A549 (cell line): ENCODE measurements around the gene PHF20. TPM values are rescaled to one million over a fixed set of nuclear protein-coding genes. Genes with fewer than 3 reads are reported as not detected.

Experiments
- ATAC-seq, 2 experiments: fragments of 200-7000 bp in 1 of 2; fragments of >200 bp in 1 of 2; cut with Nextera tagmentation in 1 of 2; cut with Tn5 transposase in 1 of 2; 3 replicates each; pipeline versions ENCODE4 v1.8.0 to v1.9.1; 2018 to 2020; ENCODE audit warnings: mild to moderate bottlenecking in 1 of 2, moderate library complexity in 1 of 2
- CTCF ChIA-PET: fragments of 300-600 bp; sonication (Branson Sonifier 250); formaldehyde crosslinking; extraction: SDS; loops from one replicate; lab custom pipeline; 2021; ENCODE audit warnings: antibody characterized with exemption, inconsistent platforms; lab: Yijun Ruan, JAX
- POLR2A ChIA-PET: fragments of 350-600 bp; formaldehyde crosslinking; extraction: SDS; loops from one replicate; lab custom pipeline; 2021; ENCODE audit warnings: antibody characterized with exemption, inconsistent platforms; lab: Yijun Ruan, JAX
- DNase-seq, 2 experiments: peaks; one replicate each; pipeline versions ENCODE4 v3.0.0 to v3.0.0-alpha.2; 2011 to 2016; ENCODE audit warnings: low read depth in 1 of 2, low spot score in 1 of 2
- FAIRE-seq: peaks from 2 replicates; lab custom pipeline; 2011; peaks lifted over from hg19 to GRCh38; lab: Jason Lieb, UNC
- H3K27ac ChIP-seq, 2 experiments: fragments of >200 bp; sonication (Bioruptor Twin); formaldehyde crosslinking; 3 replicates each; pipeline ENCODE4 v1.5.1; 2016 to 2017
- H3K4me1 ChIP-seq: fragments of >200 bp; sonication (Bioruptor Twin); formaldehyde crosslinking; 3 replicates; pipeline ENCODE4 v1.6.1; 2016
- H3K4me2 ChIP-seq: fragments of >200 bp; sonication (Bioruptor Twin); formaldehyde crosslinking; 3 replicates; pipeline ENCODE4 v1.6.1; 2016
- H3K4me3 ChIP-seq: fragments of >200 bp; sonication (Bioruptor Twin); formaldehyde crosslinking; 3 replicates; pipeline ENCODE4 v1.5.1; 2016
- H3K9me3 ChIP-seq: fragments of >200 bp; sonication (Bioruptor Twin); formaldehyde crosslinking; 3 replicates; pipeline ENCODE4 v1.6.1; 2016
- CTCF ChIP-seq: fragments of >200 bp; sonication (Bioruptor Twin); formaldehyde crosslinking; IDR thresholded peaks from 3 replicates; pipeline ENCODE4 v1.5.1; 2016
- EP300 ChIP-seq, 2 experiments: fragments of >200 bp; sonication (Bioruptor Twin); formaldehyde crosslinking; IDR thresholded peaks; 2 replicates in 1 of 2; 3 replicates in 1 of 2; pipeline ENCODE4 v1.6.1; 2016 to 2017
- ESRRA ChIP-seq: fragments of 150-350 bp; IDR thresholded peaks from 2 replicates; pipeline ENCODE4 v1.6.1; 2014; ENCODE audit warnings: mild to moderate bottlenecking, low read length, borderline replicate concordance
- FOSL2 ChIP-seq, 2 experiments: fragments of 450-650 bp in 1 of 2; fragments of >200 bp in 1 of 2; sonication (Bioruptor Twin) in 1 of 2; formaldehyde crosslinking; IDR thresholded peaks; 2 replicates each; pipeline versions ENCODE4 v1.5.0 to v1.6.1; 2016 to 2020; ENCODE audit warnings: mild to moderate bottlenecking in 1 of 2, moderate library complexity in 1 of 2
- HEYL ChIP-seq: fragments of 250-450 bp; sonication (Bioruptor Pico); IDR thresholded peaks from 2 replicates; pipeline ENCODE4 v1.8.0; 2021; ENCODE audit warnings: mild to moderate bottlenecking, moderate library complexity
- HOXB5 ChIP-seq: fragments of 250-450 bp; sonication (Bioruptor Pico); IDR thresholded peaks from 2 replicates; pipeline ENCODE4 v1.5.0; 2020; ENCODE audit warnings: mild to moderate bottlenecking, moderate library complexity
- KDM1A ChIP-seq: fragments of 200-600 bp; sonication (generic); IDR thresholded peaks from 2 replicates; pipeline ENCODE4 v1.6.1; 2016; ENCODE audit warnings: low read depth, mild to moderate bottlenecking
- MAFK ChIP-seq: fragments of 450-650 bp; IDR thresholded peaks from 2 replicates; pipeline ENCODE4 v1.6.1; 2014; ENCODE audit not compliant: partially characterized antibody
- MAZ ChIP-seq: fragments of 150-350 bp; IDR thresholded peaks from 2 replicates; pipeline ENCODE4 v1.6.1; 2014; ENCODE audit warnings: antibody characterized with exemption, low read depth, low read length, borderline replicate concordance
- NPAS2 ChIP-seq: fragments of 250-450 bp; sonication (Bioruptor Pico); IDR thresholded peaks from 2 replicates; pipeline ENCODE4 v1.8.0; 2022; ENCODE audit warnings: mild to moderate bottlenecking, moderate library complexity, borderline replicate concordance
- NR3C1 ChIP-seq: fragments of >200 bp; sonication (Bioruptor Twin); formaldehyde crosslinking; IDR thresholded peaks from 3 replicates; pipeline ENCODE4 v1.6.1; 2017
- POLR2AphosphoS2 ChIP-seq: conservative IDR thresholded peaks from 2 replicates; pipeline ENCODE4 v1.6.1; 2012; ENCODE audit warnings: low read length, improper control_type of control experiment, inconsistent platforms
- RFX5 ChIP-seq: fragments of 450-650 bp; IDR thresholded peaks from 2 replicates; pipeline ENCODE4 v1.7.1; 2014; ENCODE audit warnings: antibody characterized with exemption, mild to moderate bottlenecking, moderate library complexity
- RNF2 ChIP-seq: fragments of 200-600 bp; sonication (generic); IDR thresholded peaks from 2 replicates; pipeline ENCODE4 v1.6.1; 2016; ENCODE audit warnings: low read depth, mild to moderate bottlenecking, antibody characterized with exemption, moderate library complexity, borderline replicate concordance
- SMC3 ChIP-seq: fragments of >200 bp; sonication (Bioruptor Twin); formaldehyde crosslinking; IDR thresholded peaks from 3 replicates; pipeline ENCODE4 v1.6.1; 2018; ENCODE audit warnings: inconsistent platforms
- ZC3H11A ChIP-seq: fragments of 450-650 bp; IDR thresholded peaks from 2 replicates; pipeline ENCODE4 v1.6.1; 2014; ENCODE audit warnings: antibody characterized with exemption, mild to moderate bottlenecking
- ZFP36 ChIP-seq: fragments of 450-650 bp; IDR thresholded peaks from 2 replicates; pipeline ENCODE4 v1.6.1; 2014; ENCODE audit warnings: borderline replicate concordance; ENCODE audit not compliant: partially characterized antibody
- WGBS: methylation state at CpG from one replicate; pipeline ENCODE4 v1.1.6; 2017; ENCODE audit errors: missing lambda C conversion rate; 5-methylcytosine and 5-hydroxymethylcytosine counted together
- polyA plus RNA-seq, 4 experiments: library from polyadenylated mRNA; depleted of rRNA in 3 of 4; stranded (reverse); fragments of >200 nt; fragmentation: RNase III in 1 of 4; extraction: RNeasy Plus Mini Kit Qiagen cat#74134 plus additional on column Dnase treatment in 1 of 4; gene quantifications; 2 replicates in 3 of 4; 3 replicates in 1 of 4; pipeline ENCODE4 v1.2.3, GENCODE V29; 2011 to 2017
- TF ChIP-seq, protein P1 (sequence below): fragments of 200-600 bp; sonication (generic); IDR thresholded peaks from 2 replicates; pipeline ENCODE4 v1.6.1; 2016; ENCODE audit warnings: antibody characterized with exemption, mild to moderate bottlenecking, moderate library complexity
- TF ChIP-seq, protein P2 (sequence below): fragments of 450-650 bp; IDR thresholded peaks from 2 replicates; pipeline ENCODE4 v1.6.1; 2014; ENCODE audit warnings: antibody characterized with exemption

Gene PHF20
- polyA plus RNA-seq, 2 of the 4 experiments (the other 2 are of a cell fraction), result 24.0 to 32.8 TPM

DNA sequence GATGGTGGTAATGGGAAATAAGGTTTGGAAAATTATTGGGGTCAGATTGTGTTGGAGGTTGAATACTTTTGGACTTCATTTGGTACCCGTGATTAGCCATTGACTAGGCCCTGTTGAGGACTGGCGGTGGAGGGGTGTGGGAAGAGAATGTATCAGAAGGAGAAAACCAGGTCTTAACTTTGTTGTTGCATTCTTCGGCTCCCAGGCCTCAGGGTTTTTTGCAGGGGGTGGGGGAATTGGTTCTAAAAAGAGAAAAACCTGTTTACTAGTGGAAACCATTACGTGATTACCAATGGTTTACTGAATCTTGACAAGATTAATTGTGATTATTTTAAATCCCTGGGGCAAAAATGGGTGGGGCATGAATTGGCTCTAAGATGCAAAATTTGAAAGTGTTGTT lies 85.1 kb downstream of the PHF20 start:
- peaks cover 28% of the 10 kb centered on the region for H3K4me1 ChIP-seq
- no peak for ATAC-seq
- peak overlapping the region in 1 of 2 experiments; percentile 64; a peak in 1 of 6 replicates for H3K27ac ChIP-seq
- TF ChIP-seq, protein P1, sequence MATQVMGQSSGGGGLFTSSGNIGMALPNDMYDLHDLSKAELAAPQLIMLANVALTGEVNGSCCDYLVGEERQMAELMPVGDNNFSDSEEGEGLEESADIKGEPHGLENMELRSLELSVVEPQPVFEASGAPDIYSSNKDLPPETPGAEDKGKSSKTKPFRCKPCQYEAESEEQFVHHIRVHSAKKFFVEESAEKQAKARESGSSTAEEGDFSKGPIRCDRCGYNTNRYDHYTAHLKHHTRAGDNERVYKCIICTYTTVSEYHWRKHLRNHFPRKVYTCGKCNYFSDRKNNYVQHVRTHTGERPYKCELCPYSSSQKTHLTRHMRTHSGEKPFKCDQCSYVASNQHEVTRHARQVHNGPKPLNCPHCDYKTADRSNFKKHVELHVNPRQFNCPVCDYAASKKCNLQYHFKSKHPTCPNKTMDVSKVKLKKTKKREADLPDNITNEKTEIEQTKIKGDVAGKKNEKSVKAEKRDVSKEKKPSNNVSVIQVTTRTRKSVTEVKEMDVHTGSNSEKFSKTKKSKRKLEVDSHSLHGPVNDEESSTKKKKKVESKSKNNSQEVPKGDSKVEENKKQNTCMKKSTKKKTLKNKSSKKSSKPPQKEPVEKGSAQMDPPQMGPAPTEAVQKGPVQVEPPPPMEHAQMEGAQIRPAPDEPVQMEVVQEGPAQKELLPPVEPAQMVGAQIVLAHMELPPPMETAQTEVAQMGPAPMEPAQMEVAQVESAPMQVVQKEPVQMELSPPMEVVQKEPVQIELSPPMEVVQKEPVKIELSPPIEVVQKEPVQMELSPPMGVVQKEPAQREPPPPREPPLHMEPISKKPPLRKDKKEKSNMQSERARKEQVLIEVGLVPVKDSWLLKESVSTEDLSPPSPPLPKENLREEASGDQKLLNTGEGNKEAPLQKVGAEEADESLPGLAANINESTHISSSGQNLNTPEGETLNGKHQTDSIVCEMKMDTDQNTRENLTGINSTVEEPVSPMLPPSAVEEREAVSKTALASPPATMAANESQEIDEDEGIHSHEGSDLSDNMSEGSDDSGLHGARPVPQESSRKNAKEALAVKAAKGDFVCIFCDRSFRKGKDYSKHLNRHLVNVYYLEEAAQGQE, result no peak
- TF ChIP-seq, all 56 proteins: peak for 0
- Histone ChIP-seq H3K9me3 (no peaks in the 10 kb centered on the region), H3K4me2 (no peak overlapping the region), H3K4me3 (no peak overlapping the region)
- FAIRE-seq (no peak), DNase-seq (no peak)
- CTCF ChIA-PET, result interaction anchor here (0.6 to 2.2 kb wide), 5 partner anchors 12 to 98 kb away, joined by 3 to 7 read pairs (median 3); partner anchors contain the start of gene SCAND1
- whole genome bisulfite sequencing, result 94% methylated on average over 4 of the region's 4 CpGs
- POLR2A ChIA-PET, result interaction anchor here (0.6 kb wide), 1 partner anchor 85 kb away, joined by 7 read pairs; the partner anchor contains the start of gene PHF20

DNA sequence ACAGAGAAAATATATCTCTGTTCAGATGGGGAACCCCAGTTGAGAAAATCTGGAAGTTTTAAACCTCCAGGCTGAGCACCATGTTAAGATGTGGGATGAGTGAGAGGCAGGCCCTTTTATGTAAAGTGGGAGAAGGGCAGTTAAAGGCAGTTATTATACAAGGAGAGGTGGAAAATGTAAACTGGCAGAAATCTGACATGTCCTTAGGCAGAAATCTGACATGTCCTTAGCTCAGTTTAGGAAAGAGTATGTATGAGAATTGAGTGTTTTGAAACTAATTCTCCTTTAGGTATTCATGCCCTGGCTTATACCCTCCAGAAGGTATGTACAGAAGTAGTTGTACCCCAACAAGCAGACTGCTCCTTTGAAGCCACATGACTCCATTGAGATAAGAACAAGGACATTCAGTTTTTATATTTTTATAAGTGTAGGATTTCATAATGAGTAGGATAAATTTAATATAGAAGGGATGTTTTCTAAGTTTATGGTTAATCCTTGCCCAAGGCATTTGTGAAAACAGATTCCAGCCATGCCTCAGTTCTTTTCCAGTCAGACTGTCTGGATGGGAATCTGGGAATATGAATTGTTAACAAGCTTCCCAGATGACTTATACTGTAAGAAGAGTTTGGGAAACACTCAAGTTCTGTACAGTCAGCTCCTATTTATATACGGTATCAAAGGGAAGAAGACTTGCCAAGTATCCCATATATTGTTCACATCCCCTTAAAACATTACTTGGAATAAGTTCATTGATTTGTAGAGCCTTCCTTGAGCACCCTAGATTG lies 94.8 kb downstream of the PHF20 start:
- Histone ChIP-seq H3K4me3 (no peak overlapping the region), H3K4me1 (peaks cover 30% of the 10 kb centered on the region), H3K4me2 (0 out of 3 replicates have a peak overlapping the region, but pooled peaks have one; percentile 2), H3K27ac (peak overlapping the region; percentile 57 to 62; a peak in 5 of 6 replicates), H3K9me3 (no peaks in the 10 kb centered on the region)
- no peak for FAIRE-seq
- ATAC-seq, result no peak
- TF ChIP-seq CTCF (no peak), EP300 (IDR thresholded peaks at IDR 0.05) (peak in 1 of 2 experiments; percentile 32; a peak in 1 of 5 replicates), KDM1A (no peak)
- no peak for DNase-seq
- ChIA-PET CTCF (interaction anchor here (0.6 to 1.9 kb wide), 6 partner anchors 13 to 265 kb away, joined by 3 to 6 read pairs (median 4); partner anchors contain the start of gene SCAND1), POLR2A (interaction anchor here (0.6 to 1.0 kb wide), 2 partner anchors 125 to 209 kb away, joined by 4 read pairs; partner anchors contain the start of gene RBM39)
- 54% methylated on average over 1 of the region's 1 CpG for WGBS

- CTCF ChIA-PET, result interaction anchor here (1.0 kb wide), 1 partner anchor 14 kb away, joined by 7 read pairs; no protein-coding TSS in a partner anchor
- ATAC-seq, result peak; percentile 61 to 65
Measured at GRCh38 chr20:35870541-35871258, 98.9 kb downstream of the PHF20 start.

DNA sequence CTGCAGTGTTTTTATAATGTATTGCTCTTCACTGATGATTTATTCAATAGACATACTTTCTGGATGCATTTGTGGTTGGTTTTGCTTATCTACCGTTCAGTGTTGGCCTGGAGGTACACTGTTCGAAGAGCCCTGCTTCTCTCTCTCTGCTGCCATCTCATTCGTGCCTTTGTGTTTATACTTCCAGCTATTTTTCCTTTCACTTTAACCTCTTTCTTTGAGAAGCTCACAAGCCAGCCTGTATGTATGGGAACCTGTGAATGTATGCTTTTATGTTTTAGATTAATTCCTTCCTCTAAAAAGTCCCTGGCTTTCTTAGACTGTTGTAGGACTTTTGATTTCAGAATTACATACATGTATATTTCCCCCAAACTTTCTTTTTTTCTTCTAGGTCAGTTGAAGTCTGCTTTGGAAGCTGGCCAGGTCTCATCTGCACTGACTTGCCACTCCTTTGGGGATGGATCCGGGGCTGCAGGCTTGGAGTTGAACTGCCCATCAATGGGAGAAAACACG lies 99.5 kb downstream of the PHF20 start:
- DNase-seq (peak in 1 of 2 experiments; percentile 50), ATAC-seq (peak; percentile 70 to 74; a peak in 5 of 6 replicates), FAIRE-seq (no peak)
- CTCF ChIA-PET, result interaction anchor here (1.0 kb wide), 1 partner anchor 13 kb away, joined by 7 read pairs; no protein-coding TSS in a partner anchor
- Histone ChIP-seq H3K27ac (peak overlapping the region; percentile 60 to 65), H3K9me3 (no peaks in the 10 kb centered on the region), H3K4me3 (no peak overlapping the region), H3K4me2 (peak overlapping the region; percentile 66), H3K4me1 (peaks cover 70% of the 10 kb centered on the region)
- POLR2A ChIA-PET, result no interaction called here
- 14% methylated on average over 5 of the region's 5 CpGs for WGBS
- TF ChIP-seq, protein P2, sequence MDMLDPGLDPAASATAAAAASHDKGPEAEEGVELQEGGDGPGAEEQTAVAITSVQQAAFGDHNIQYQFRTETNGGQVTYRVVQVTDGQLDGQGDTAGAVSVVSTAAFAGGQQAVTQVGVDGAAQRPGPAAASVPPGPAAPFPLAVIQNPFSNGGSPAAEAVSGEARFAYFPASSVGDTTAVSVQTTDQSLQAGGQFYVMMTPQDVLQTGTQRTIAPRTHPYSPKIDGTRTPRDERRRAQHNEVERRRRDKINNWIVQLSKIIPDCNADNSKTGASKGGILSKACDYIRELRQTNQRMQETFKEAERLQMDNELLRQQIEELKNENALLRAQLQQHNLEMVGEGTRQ, result no peak
- TF ChIP-seq HEYL (CRISPR knock-in tag) (no peak), FOSL2 (IDR thresholded peaks at IDR 0.05) (no peak), FOSL2 (CRISPR knock-in tag; IDR thresholded peaks at IDR 0.05) (no peak), HOXB5 (CRISPR knock-in tag) (no peak), RNF2 (no peak), POLR2AphosphoS2 (no peak), ESRRA (no peak), RFX5 (no peak), NPAS2 (CRISPR knock-in tag) (no peak), MAZ (no peak), ZC3H11A (no peak), NR3C1 (no peak), MAFK (no peak)

More at GRCh38 chr20:35870541-35871258, 98.9 kb downstream of the PHF20 start:
- Histone ChIP-seq H3K4me2 (peak overlapping the region; percentile 66), H3K27ac (peak overlapping the region; percentile 60 to 65; a peak in 5 of 6 replicates), H3K4me3 (no peak overlapping the region), H3K9me3 (no peaks in the 10 kb centered on the region), H3K4me1 (peaks cover 70% of the 10 kb centered on the region)
- FAIRE-seq, result no peak
- DNase-seq, result no peak
- POLR2A ChIA-PET, result no interaction called here
- TF ChIP-seq ZFP36, result peak; percentile 1
- no peak for TF ChIP-seq SMC3
- 69% methylated on average over 7 of the region's 7 CpGs for WGBS
